22Rv1 (cell line): ENCODE data around the gene KAT7.

Experiments used
- ZFX ChIP-seq: fragments of 450-650 bp; IDR thresholded peaks from 2 replicates; pipeline ENCODE4 v1.6.1; 2017; ENCODE audit warnings: antibody characterized with exemption, borderline replicate concordance
- TF ChIP-seq, protein P1 (sequence below): fragments of 450-650 bp; IDR thresholded peaks from 2 replicates; pipeline ENCODE4 v1.5.1; 2017; ENCODE audit warnings: mild to moderate bottlenecking

DNA sequence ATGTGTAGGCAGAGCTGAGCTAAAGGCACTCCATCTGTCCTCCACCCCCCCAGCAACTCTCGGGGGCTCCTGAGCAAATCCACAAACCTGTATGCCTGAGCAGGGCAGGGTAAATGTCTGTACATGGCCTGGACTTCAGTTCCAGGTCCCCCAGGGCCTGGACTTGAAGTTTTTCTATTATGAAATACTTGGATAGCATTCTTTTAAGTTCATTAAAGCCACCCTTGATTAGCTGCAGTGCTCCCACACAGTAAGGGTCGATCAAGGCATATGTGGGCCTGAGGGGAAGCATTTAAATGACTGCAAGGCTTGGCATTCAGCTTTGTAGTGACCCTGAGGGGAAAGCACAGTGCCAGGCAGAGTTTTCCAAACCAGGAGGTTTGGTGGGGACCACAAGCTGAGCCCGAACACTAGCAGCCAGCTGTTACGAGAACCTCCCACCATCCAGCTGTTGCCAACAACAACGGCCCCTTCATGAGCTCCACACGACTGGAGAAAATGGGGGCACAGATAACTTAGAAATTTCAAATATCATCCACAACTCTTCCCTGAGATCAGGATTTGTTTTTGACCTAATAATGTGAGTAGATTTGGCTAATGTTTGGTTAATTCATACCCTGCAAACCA is 31.2 kb upstream of the KAT7 start:
- TF ChIP-seq, protein P1, sequence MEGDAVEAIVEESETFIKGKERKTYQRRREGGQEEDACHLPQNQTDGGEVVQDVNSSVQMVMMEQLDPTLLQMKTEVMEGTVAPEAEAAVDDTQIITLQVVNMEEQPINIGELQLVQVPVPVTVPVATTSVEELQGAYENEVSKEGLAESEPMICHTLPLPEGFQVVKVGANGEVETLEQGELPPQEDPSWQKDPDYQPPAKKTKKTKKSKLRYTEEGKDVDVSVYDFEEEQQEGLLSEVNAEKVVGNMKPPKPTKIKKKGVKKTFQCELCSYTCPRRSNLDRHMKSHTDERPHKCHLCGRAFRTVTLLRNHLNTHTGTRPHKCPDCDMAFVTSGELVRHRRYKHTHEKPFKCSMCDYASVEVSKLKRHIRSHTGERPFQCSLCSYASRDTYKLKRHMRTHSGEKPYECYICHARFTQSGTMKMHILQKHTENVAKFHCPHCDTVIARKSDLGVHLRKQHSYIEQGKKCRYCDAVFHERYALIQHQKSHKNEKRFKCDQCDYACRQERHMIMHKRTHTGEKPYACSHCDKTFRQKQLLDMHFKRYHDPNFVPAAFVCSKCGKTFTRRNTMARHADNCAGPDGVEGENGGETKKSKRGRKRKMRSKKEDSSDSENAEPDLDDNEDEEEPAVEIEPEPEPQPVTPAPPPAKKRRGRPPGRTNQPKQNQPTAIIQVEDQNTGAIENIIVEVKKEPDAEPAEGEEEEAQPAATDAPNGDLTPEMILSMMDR, result no peak
- no peak for TF ChIP-seq ZFX
